PFSK-1 (cell line): ENCODE measurements around the gene HLA-C.

Experiments used
- FOXP2 ChIP-seq: optimal IDR thresholded peaks from 2 replicates; pipeline ENCODE3; 2011; ENCODE audit warnings: borderline replicate concordance, control low read depth, inconsistent platforms; ENCODE audit not compliant: insufficient read depth; ENCODE audit errors: extremely low read length, extremely low read depth
- POLR2AphosphoS5 ChIP-seq: IDR thresholded peaks from 2 replicates; pipeline ENCODE4 v1.6.1; 2012; ENCODE audit warnings: low read depth, mild to moderate bottlenecking, control low read depth, low read length, moderate library complexity
- REST ChIP-seq, 2 experiments: IDR thresholded peaks; 2 replicates each; pipeline versions ENCODE4 v1.6.1 to v1.8.0; 2011 to 2012; ENCODE audit warnings: low read depth in 2 of 2, low read length in 2 of 2, control low read depth in 1 of 2, inconsistent platforms in 1 of 2, mild to moderate bottlenecking in 1 of 2, moderate library complexity in 1 of 2; ENCODE audit not compliant: insufficient read depth in 1 of 2
- SIN3A ChIP-seq: IDR thresholded peaks from 2 replicates; pipeline ENCODE4 v1.6.1; 2012; ENCODE audit warnings: mild to moderate bottlenecking, low read length, moderate library complexity, borderline replicate concordance; ENCODE audit not compliant: insufficient read depth
- TAF1 ChIP-seq: IDR thresholded peaks from 2 replicates; pipeline ENCODE4 v1.6.1; 2012; ENCODE audit warnings: low read length, control low read depth, borderline replicate concordance; ENCODE audit not compliant: insufficient read depth

GRCh38 chr6:31272436-31272835 is 544 bp upstream of the HLA-C start:
- TF ChIP-seq TAF1 (no peak), POLR2AphosphoS5 (no peak), SIN3A (no peak), FOXP2 (no peak), REST (IDR thresholded peaks at IDR 0.05; ENCODE audit: insufficient read depth in 1 of 2, low read depth in 2 of 2, low read length in 2 of 2) (no peak)
